ENCODE measurements around the gene LENEP.

Gene LENEP

GRCh38 chr1:155010211-155010918 lies 17.0 kb downstream of the LENEP start:
- no peak for DNase-seq (ENCODE audit: low read depth)

DNA sequence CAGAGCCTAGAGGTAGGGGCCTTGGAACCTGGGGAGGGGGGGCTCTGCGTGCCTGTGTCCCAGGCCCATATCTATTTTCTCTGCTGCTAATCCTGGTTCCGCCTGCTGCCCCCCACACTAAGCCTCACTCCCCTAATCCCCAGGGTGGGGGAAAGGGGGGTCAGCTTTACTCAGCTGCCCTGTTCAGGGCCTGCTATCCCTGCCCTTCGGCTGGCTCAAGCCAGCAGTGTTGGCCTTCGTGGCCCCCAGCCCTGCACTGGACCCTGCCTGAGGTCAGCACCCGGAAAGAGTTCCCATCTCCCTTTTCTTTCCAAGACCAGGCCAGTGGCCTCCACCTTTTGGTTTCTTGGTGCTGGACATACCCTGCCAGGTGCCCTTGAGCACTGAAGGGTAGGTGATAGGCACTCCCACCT lies 17.6 kb downstream of the LENEP start:
- no peak for DNase-seq (ENCODE audit: low read depth)

DNA sequence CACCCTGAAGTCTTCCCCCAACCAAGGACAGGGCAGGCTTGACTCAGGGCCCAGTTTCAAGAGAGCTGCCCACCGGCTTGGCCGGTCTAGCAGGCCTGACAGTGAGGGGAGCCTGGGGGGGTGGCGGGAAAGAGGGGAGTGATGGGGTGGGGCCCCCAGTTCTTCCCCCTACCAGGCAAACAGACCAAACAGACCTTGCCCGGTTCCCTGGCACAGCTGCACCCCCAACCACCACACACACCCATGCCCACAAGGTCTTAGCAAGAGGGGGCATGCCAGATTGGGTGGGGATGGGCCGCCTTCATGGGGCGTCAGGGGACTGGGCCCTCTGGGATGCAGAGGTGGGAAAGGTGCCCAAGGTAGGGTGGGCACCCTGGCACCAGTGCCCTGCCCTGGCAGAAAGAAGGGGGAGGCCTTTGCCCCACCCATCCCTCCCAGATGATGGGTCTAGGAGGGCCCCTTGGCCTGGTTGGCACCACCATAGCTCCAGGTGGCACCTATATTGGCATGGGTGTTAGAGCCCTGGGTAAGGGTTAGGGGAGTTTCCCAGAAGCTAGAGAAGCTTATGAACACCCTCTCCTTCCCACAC lies 18.1 kb downstream of the LENEP start:
- no peak for DNase-seq (ENCODE audit: low read depth)

DNA sequence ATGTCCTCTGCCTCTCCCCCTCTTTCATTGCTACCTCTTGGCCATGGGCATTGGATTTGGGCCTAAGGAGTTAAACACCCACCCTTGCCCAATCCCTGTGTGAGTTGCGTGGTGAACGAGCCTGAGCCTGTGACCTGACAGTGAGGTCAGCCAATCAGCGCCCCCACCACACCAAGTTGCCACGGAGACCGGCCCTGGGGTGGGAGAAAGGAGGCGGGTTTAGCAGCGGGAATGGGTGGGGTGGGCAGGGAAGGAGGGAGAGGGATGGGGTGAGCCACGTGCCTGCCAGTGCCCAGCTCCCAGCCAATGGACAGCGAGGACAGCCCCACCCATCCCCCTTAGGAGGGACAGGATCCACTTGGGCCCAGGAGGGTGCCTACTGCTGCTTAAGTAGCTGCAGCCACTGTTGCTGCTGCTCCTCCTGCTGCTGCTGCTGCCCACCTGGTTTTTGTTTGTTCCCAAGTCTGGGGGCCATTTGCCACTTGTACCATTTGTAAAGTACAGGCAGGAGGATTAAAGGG lies 18.7 kb downstream of the LENEP start:
- no peak for DNase-seq (ENCODE audit: low read depth)

DNA sequence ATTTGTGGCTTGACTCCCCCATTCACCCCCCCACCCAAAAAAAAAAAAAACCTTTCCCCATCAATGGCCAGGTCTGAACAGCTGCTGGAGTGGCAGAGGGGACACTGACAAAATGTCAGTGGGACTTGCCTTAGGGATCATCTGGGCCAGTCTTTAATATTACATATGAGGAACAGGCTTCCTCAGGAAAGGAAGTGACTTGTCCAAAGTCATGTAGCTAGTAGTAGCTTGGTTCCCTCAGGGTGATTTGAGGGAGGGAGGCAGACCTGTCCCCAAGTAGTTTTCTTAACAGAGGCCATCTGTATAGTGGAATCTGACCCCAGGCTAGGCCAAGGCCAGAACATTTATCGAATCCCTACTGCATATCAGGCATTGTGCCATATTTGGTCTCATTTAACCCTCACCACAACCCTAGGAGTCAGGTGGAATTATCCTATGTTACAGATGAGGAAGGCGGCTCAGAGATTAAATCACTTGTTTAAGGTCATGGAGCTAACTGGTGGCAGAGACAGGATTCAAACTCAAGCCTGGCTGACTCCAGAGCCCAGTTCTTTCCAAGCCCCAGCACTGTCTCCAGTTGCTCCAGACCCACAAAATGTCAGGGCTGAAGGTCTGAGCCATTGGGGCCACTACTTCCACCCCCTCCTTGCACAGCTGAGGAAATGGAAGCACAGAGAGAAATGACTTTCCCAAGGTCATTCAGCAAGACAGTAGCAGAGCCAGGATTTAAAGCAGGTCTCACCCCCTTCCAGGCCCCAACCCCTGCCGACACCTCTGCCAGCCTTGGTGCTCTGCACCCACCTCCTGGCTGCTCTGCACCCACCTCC lies 19.6 kb downstream of the LENEP start:
- no peak for DNase-seq (ENCODE audit: low read depth)

DNA sequence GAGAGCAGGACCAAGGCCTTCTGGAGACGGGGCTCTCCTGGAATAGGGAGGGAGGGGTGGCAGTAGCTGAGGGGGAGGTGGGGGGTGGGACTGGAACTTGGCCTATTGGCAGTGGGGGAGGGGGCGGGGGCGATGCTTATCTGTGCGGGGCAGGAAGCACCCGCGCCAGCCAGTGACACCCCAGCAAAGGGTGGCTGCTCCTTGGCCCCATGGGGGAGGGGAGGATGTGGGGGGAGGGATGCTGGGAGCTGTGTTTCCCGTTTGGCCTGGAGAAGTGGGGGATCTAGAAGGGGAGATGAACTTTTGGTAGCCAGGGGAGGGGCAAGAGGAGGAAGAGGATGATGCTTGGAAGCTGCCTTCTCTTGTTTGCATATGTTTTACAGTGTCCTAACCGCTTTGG lies 20.2 kb downstream of the LENEP start:
- DNase-seq (ENCODE audit: low read depth) = no peak

DNA sequence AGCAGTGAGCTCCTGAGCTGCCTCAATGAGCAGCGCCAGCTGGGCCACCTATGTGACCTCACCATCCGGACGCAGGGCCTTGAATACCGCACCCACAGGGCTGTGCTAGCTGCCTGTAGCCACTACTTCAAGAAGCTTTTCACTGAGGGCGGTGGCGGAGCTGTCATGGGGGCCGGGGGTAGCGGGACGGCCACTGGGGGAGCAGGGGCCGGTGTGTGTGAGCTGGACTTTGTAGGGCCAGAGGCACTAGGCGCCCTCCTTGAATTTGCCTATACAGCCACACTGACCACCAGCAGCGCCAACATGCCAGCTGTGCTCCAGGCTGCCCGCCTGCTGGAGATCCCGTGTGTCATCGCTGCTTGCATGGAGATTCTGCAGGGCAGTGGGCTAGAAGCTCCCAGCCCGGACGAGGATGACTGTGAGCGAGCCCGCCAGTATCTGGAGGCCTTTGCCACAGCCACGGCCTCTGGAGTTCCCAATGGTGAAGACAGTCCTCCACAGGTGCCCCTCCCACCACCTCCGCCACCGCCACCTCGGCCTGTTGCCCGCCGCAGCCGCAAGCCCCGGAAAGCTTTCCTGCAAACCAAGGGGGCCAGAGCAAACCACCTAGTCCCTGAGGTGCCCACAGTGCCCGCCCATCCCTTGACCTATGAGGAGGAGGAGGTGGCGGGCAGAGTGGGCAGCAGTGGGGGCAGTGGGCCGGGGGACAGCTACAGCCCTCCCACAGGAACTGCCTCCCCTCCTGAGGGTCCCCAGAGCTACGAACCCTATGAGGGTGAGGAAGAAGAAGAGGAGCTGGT lies 21.5 kb downstream of the LENEP start:
- DNase-seq (ENCODE audit: low read depth) = no peak

DNA sequence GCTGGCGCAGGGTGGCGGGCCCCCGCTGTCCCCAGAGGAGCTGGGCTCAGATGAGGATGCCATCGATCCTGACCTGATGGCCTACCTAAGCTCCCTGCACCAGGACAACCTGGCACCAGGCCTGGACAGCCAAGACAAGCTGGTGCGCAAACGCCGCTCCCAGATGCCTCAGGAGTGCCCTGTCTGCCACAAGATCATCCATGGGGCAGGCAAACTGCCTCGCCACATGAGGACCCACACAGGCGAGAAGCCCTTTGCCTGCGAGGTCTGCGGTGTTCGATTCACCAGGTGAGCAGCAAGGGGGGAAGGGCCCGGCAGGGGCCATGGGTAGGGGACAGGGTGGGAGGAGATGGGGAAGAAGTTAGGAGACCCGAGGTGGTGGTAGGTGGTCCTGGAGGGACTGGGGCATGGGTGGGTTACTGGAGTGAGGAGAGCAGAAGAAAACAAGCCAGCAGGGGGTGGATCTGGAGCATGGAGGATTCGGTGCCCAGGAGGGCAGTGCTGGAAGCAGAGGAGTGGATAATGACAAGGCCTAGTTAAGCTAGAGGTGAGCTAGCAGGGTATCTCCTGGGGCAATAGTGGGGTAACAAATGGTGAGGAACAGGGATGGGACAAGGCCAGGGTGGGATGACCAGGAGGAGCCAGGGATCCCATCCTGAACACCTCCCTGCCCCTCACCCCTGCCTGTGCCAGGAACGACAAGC lies 22.3 kb downstream of the LENEP start:
- DNase-seq (ENCODE audit: low read depth) = no peak

GRCh38 chr1:155016231-155016831 lies 22.9 kb downstream of the LENEP start:
- DNase-seq (ENCODE audit: low read depth) = no peak

DNA sequence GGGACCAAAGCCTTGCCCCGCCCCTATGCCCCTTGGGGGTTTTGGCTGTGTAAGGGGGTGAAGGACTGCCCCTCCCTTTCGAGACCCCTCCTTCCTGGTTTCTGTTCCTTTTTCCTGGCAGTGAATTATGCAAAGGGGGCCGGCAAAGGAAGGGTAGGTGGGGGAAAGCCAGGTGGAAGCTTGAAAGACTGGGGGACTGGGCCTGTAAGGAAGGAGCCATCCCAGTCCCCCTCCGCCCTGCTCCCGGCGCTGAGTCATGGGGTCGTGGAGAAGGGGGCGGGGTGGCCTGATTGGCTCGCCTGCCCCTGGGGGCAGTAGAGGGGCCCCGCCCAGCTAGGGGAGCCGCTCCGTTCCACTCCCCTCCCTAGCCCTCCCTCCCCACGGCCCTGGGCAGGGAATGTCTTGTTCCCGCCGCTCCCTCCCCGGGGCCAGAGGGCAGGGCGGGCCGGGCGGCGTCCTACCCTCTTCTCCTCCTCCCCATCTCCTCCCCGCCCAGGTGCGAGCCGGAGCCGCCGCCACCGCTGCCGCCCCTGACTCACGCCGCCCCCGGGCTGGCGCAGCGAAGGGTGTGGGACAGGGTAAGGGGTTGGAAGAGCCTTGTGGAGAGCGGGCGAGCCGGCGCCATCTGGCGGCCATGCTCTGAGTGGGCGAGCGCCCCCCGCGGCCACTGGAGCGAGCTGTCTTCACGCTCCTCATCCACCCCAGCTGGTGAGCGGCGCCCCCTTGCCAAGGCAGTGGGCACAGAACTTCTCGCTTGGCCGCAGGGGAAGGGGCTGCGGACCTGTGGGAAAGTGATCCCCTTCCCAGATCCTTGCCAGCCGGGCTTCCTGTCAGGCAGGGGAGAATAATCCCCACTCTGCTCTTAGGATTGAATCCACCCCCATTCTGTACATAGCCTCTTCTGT lies 23.9 kb downstream of the LENEP start:
- peak; percentile 66 for DNase-seq (ENCODE audit: low read depth)

DNA sequence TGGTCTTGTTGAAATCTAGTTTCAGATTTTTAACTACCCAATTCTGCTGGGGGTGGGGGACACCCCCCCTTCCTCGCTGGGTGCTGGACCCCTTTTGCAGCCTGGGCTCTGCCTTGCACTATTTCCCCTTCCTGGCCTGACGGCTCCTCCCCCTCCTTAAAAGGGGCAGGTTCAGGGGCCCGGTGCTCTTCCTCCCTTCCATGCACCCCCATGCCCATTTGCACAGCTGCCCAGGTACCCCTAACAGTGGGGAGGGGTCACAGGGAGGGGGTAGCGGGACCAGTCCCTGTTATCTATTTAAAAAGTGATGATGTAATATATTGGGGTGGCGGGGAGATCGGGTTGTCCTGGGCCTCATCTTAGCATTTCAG lies 24.5 kb downstream of the LENEP start:
- DNase-seq (ENCODE audit: low read depth) = no peak

GRCh38 chr1:155018617-155019348 lies 25.4 kb downstream of the LENEP start:
- DNase-seq (ENCODE audit: low read depth) = no peak

- no peak for DNase-seq (ENCODE audit: low read depth)
Observed at GRCh38 chr1:155019377-155020245, 26.2 kb downstream of the LENEP start.

- no peak for DNase-seq (ENCODE audit: low read depth)
Observed at GRCh38 chr1:155022136-155022926, 28.9 kb downstream of the LENEP start.

DNA sequence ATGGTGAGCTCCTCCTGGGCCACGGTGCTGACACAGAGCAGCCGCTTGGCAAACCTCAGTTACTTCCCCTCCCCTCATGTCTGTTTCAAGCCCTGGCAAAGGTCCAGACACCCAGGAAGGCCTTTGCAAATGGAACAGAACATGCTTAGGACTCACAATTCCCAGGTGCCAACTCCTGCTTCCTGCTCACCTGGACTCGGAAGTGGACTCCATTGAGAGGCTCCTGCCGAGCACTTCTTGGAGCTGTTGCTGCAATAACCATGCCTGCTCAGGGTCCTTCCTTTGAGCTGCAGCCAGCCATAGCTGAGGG lies 29.5 kb downstream of the LENEP start:
- DNase-seq (ENCODE audit: low read depth) = no peak

DNA sequence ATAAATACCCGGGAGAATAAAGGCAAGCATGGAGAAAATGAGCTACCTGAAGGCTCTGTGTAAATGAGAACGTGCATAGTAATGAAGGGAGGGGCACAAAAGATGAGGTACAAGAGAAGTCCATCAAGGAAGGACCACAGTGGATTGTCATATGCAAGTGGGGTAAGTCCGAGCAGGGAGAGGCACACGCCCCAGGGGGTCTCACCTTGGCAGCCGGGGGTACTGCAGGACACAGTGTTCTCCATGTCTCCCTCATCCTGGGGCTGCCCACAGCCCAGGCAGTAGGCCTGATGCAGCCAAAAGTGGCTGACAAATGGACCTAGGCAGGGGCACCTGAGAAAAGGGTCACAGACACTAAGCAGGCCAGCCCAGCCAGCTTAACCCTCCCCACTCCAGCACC lies 30.2 kb downstream of the LENEP start:
- DNase-seq (ENCODE audit: low read depth) = no peak

DNA sequence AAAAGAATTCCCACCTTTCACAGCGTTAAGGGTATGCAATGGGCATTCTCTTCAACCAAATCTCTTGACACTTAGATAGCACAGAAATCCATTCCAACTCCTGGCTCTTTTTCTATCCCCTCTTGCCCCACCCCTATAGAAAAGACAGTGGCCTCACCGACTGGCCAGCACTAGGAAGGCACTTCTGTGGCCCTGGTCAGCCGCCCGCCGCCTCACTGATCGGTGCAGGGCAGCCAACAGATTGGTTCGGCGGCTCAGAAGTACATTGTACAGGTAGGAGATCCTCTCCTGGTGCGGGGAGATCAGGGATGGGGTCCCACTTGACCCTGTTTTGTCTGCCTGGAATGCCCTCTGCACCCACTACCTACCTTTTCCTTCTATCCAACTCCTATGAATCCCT lies 30.9 kb downstream of the LENEP start:
- no peak for DNase-seq (ENCODE audit: low read depth)

DNA sequence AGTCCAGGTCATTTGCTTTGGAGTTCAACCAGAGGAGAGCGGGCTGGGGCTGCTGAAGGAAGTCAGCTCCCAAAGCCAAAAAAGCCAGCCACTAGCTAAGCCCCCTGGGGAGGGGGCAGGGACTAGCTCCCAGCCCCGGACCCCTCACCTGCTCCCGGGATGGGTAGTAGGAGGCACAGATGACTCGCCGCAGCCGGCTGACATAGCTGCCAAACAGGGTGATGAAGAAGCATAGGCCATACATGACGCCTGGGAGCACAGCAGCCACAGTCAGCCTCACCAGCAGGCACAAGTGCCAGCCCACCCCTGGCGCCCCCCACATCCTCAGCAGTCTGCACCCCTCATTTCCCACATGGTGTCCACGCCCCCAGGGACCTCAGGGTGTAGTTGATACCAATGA lies 32.8 kb downstream of the LENEP start:
- DNase-seq (ENCODE audit: low read depth) = no peak

Data from HS-27A (cell line).